Trophoblast cell (in vitro differentiated cells and primary cell): Measurements from ENCODE around the gene FBXO48.

Experiments used
- DNase-seq, 2 donors: peaks; one replicate each; pipeline ENCODE4 v3.0.0-alpha.2; 2016
- H2AFZ ChIP-seq: 2 replicates; pipeline ENCODE4 v1.6.1; 2013; ENCODE audit warnings: low read length, moderate library complexity, mild to moderate bottlenecking; ENCODE audit not compliant: insufficient read depth, poor library complexity
- H2AK5ac ChIP-seq: 2 replicates; pipeline ENCODE4 v1.6.1; 2013; ENCODE audit warnings: mild to moderate bottlenecking, low read length
- H2BK120ac ChIP-seq: 2 replicates; pipeline ENCODE4 v1.6.1; 2013; ENCODE audit warnings: low read length, mild to moderate bottlenecking, moderate library complexity; ENCODE audit not compliant: insufficient read depth, poor library complexity
- H2BK12ac ChIP-seq: 2 replicates; pipeline ENCODE4 v1.6.1; 2013; ENCODE audit warnings: mild to moderate bottlenecking, low read length, moderate library complexity
- H2BK5ac ChIP-seq: 2 replicates; pipeline ENCODE4 v1.6.1; 2013; ENCODE audit warnings: low read length, low read depth, moderate library complexity, mild to moderate bottlenecking; ENCODE audit not compliant: poor library complexity
- H3K14ac ChIP-seq: 2 replicates; pipeline ENCODE4 v1.6.1; 2013; ENCODE audit warnings: mild to moderate bottlenecking, low read length
- H3K18ac ChIP-seq: 2 replicates; pipeline ENCODE4 v1.6.1; 2013; ENCODE audit warnings: mild to moderate bottlenecking, low read length
- H3K23ac ChIP-seq: 2 replicates; pipeline ENCODE4 v1.6.1; 2013; ENCODE audit warnings: low read length
- H3K27ac ChIP-seq: 2 replicates; pipeline ENCODE4 v1.5.1; 2013; ENCODE audit warnings: low read depth, mild to moderate bottlenecking, inconsistent platforms, low read length, moderate library complexity
- H3K27me3 ChIP-seq: 2 replicates; pipeline ENCODE4 v1.6.1; 2013; ENCODE audit warnings: inconsistent platforms, mild to moderate bottlenecking, low read length, moderate library complexity; ENCODE audit not compliant: insufficient read depth
- H3K36me3 ChIP-seq, 2 experiments: 1 replicate in 1 of 2; 2 replicates in 1 of 2; pipeline ENCODE4 v1.6.1; 2013; ENCODE audit warnings: low read length in 2 of 2, mild to moderate bottlenecking in 2 of 2, moderate library complexity in 1 of 2; ENCODE audit not compliant: insufficient read depth in 2 of 2, control insufficient read depth in 1 of 2
- H3K4ac ChIP-seq: 2 replicates; pipeline ENCODE4 v1.6.1; 2013; ENCODE audit warnings: low read depth, mild to moderate bottlenecking, low read length, moderate library complexity
- H3K4me1 ChIP-seq, 2 experiments: 1 replicate in 1 of 2; 2 replicates in 1 of 2; pipeline ENCODE4 v1.6.1; 2013; ENCODE audit warnings: low read length in 2 of 2, mild to moderate bottlenecking in 2 of 2, moderate library complexity in 1 of 2; ENCODE audit not compliant: insufficient read depth in 2 of 2, control insufficient read depth in 1 of 2
- H3K4me2 ChIP-seq: 2 replicates; pipeline ENCODE4 v1.6.1; 2013; ENCODE audit warnings: inconsistent platforms, mild to moderate bottlenecking, low read length, moderate library complexity
- H3K4me3 ChIP-seq: 2 replicates; pipeline ENCODE4 v1.5.1; 2013; ENCODE audit warnings: mild to moderate bottlenecking, low read depth, low read length, inconsistent platforms
- H3K79me1 ChIP-seq: one replicate; pipeline ENCODE4 v1.6.1; 2013; ENCODE audit warnings: low read length
- H3K79me2 ChIP-seq: 2 replicates; pipeline ENCODE4 v1.6.1; 2013; ENCODE audit warnings: low read length, mild to moderate bottlenecking; ENCODE audit not compliant: control insufficient read depth, insufficient read depth, poor library complexity
- H3K9ac ChIP-seq: 2 replicates; pipeline ENCODE4 v1.6.1; 2013; ENCODE audit warnings: mild to moderate bottlenecking, low read length
- H3K9me3 ChIP-seq: 2 replicates; pipeline ENCODE4 v1.6.1; 2013; ENCODE audit warnings: low read depth, mild to moderate bottlenecking, control low read depth, inconsistent platforms, low read length; ENCODE audit not compliant: insufficient read depth
- H4K12ac ChIP-seq: 2 replicates; pipeline ENCODE4 v1.6.1; 2013; ENCODE audit warnings: low read depth, mild to moderate bottlenecking, low read length, moderate library complexity
- H4K8ac ChIP-seq: 2 replicates; pipeline ENCODE4 v1.6.1; 2013; ENCODE audit warnings: low read depth, mild to moderate bottlenecking, low read length, moderate library complexity
- H4K91ac ChIP-seq: one replicate; pipeline ENCODE4 v1.6.1; 2013; ENCODE audit warnings: low read depth, mild to moderate bottlenecking, low read length, moderate library complexity
- WGBS: extraction: QIAGEN DNeasy Blood & Tissue Kit; methylation state at CpG from one replicate; pipeline ENCODE4 v1.1.7; 2013; ENCODE audit warnings: missing lambda C conversion rate; ENCODE audit not compliant: insufficient read length, insufficient coverage; ENCODE audit errors: extremely low coverage; 5-methylcytosine and 5-hydroxymethylcytosine counted together

The FBXO48 gene

DNA sequence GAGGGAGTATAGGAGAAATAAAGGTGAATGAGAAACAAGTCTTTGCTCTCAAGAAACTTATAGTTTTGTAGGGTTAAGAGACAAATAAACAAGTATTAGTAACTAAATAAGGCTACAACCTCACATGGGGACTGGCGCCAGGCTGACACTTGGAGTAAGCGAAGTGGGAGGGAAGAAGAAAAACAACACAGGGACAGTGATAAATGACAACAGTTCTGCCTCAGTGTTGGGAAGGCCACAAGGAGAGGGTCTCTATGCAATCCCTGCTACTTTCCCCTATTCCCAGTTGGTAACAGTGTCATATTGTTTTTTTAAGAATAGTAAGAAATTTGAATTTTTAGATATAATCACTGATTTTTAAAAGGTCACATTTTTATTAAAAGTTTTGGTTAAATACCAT lies 4.3 kb upstream of the FBXO48 start:
- Histone ChIP-seq H3K79me2 (peaks cover 8% of the 10 kb centered on the region), H3K9ac (no peak overlapping the region), H3K9me3 (no peaks in the 10 kb centered on the region), H3K4ac (no peak overlapping the region), H3K79me1 (peaks cover 8% of the 10 kb centered on the region), H4K12ac (no peak overlapping the region), H3K23ac (no peak overlapping the region), H4K8ac (no peak overlapping the region), H3K18ac (no peak overlapping the region), H2BK12ac (no peak overlapping the region), H4K91ac (no peak overlapping the region), H3K4me3 (no peak overlapping the region), H3K27me3 (no peaks in the 10 kb centered on the region), H3K4me1 (no peaks in the 10 kb centered on the region), H2BK5ac (no peak overlapping the region), H3K27ac (no peak overlapping the region), H3K36me3 (no peaks in the 10 kb centered on the region), H2AK5ac (no peak overlapping the region), H3K14ac (no peak overlapping the region), H2AFZ (no peak overlapping the region), H2BK120ac (no peak overlapping the region), H3K4me2 (no peak overlapping the region)
- WGBS = no CpG with 5 or more reads among the region's 2 CpGs
- DNase-seq = no peak

GRCh38 chr2:68469935-68470334 lies 2.8 kb upstream of the FBXO48 start:
- Histone ChIP-seq H3K27me3 (no peaks in the 10 kb centered on the region), H2AK5ac (no peak overlapping the region), H3K9me3 (no peaks in the 10 kb centered on the region), H3K36me3 (no peaks in the 10 kb centered on the region), H2BK12ac (no peak overlapping the region), H3K23ac (no peak overlapping the region), H3K4me1 (no peaks in the 10 kb centered on the region), H4K8ac (no peak overlapping the region), H2BK5ac (no peak overlapping the region), H3K4me2 (no peak overlapping the region), H3K18ac (no peak overlapping the region), H2AFZ (no peak overlapping the region), H3K9ac (no peak overlapping the region), H3K27ac (no peak overlapping the region), H2BK120ac (no peak overlapping the region), H4K12ac (no peak overlapping the region), H3K79me2 (peaks cover 8% of the 10 kb centered on the region), H4K91ac (no peak overlapping the region), H3K4me3 (no peak overlapping the region), H3K4ac (no peak overlapping the region), H3K79me1 (peaks cover 8% of the 10 kb centered on the region), H3K14ac (no peak overlapping the region)
- DNase-seq = peak in 1 of 2 donors; percentile 25
- WGBS = no CpG with 5 or more reads among the region's 1 CpG

- H3K27ac ChIP-seq = no peak overlapping the region
- H3K4me2 ChIP-seq = no peak overlapping the region
- no peak overlapping the region for H3K18ac ChIP-seq
- H3K4ac ChIP-seq = no peak overlapping the region
- no peak overlapping the region for H4K12ac ChIP-seq
- peaks cover 8% of the 10 kb centered on the region for H3K79me2 ChIP-seq
- H2BK12ac ChIP-seq = no peak overlapping the region
- no peaks in the 10 kb centered on the region for H3K4me1 ChIP-seq
- DNase-seq = no peak
- no peak overlapping the region for H3K23ac ChIP-seq
- no peak overlapping the region for H2BK120ac ChIP-seq
- H3K79me1 ChIP-seq = peaks cover 8% of the 10 kb centered on the region
- no peak overlapping the region for H2BK5ac ChIP-seq
- no peak overlapping the region for H3K9ac ChIP-seq
- no peaks in the 10 kb centered on the region for H3K27me3 ChIP-seq
- no peak overlapping the region for H4K8ac ChIP-seq
- no peak overlapping the region for H3K4me3 ChIP-seq
- H2AK5ac ChIP-seq = no peak overlapping the region
- no peaks in the 10 kb centered on the region for H3K36me3 ChIP-seq
- H3K9me3 ChIP-seq = no peaks in the 10 kb centered on the region
- H2AFZ ChIP-seq = no peak overlapping the region
- no peak overlapping the region for H3K14ac ChIP-seq
- H4K91ac ChIP-seq = no peak overlapping the region
- no CpG with 5 or more reads among the region's 2 CpGs for WGBS
These were observed 1.7 kb upstream of the FBXO48 start for GRCh38 chr2:68468801-68469200.

GRCh38 chr2:68466778-68467076 lies 367 bp downstream of the FBXO48 start:
- H3K4me1 ChIP-seq = no peaks in the 10 kb centered on the region
- H3K36me3 ChIP-seq = no peaks in the 10 kb centered on the region
- H4K91ac ChIP-seq = peak overlapping the region; percentile 73
- H2BK5ac ChIP-seq = peak overlapping the region; percentile 92
- H2BK120ac ChIP-seq = peak overlapping the region; percentile 93
- H4K8ac ChIP-seq = peak overlapping the region; percentile 98
- no peak overlapping the region for H2BK12ac ChIP-seq
- peak overlapping the region; percentile 89 for H4K12ac ChIP-seq
- H3K79me1 ChIP-seq = peaks cover 8% of the 10 kb centered on the region
- peak overlapping the region; percentile 77 for H3K9ac ChIP-seq
- H3K23ac ChIP-seq = no peak overlapping the region
- peak overlapping the region; percentile 97 for H3K18ac ChIP-seq
- peak overlapping the region; percentile 96 for H3K14ac ChIP-seq
- peak overlapping the region; percentile 92 for H3K4ac ChIP-seq
- WGBS = no CpG with 5 or more reads among the region's 18 CpGs
- H3K4me2 ChIP-seq = peak overlapping the region; percentile 77
- H3K79me2 ChIP-seq = peaks cover 8% of the 10 kb centered on the region
- H3K9me3 ChIP-seq = no peaks in the 10 kb centered on the region
- H3K4me3 ChIP-seq = peak overlapping the region; percentile 98
- no peak overlapping the region for H2AK5ac ChIP-seq
- H3K27me3 ChIP-seq = no peaks in the 10 kb centered on the region
- peak overlapping the region; percentile 95 for H2AFZ ChIP-seq
- DNase-seq = no peak
- peak overlapping the region; percentile 40 for H3K27ac ChIP-seq
